ENCODE results near the gene AVL9. TPM values are rescaled to one million over a fixed set of nuclear protein-coding genes. Genes with fewer than 3 reads are reported as not detected.
A peak's percentile ranks its signal among the peaks of the same experiment; 100 is the strongest.

AVL9 gene
- total and polyA plus RNA-seq, 2 experiments from 2014 or later = 13.1 to 33.8 TPM

DNA sequence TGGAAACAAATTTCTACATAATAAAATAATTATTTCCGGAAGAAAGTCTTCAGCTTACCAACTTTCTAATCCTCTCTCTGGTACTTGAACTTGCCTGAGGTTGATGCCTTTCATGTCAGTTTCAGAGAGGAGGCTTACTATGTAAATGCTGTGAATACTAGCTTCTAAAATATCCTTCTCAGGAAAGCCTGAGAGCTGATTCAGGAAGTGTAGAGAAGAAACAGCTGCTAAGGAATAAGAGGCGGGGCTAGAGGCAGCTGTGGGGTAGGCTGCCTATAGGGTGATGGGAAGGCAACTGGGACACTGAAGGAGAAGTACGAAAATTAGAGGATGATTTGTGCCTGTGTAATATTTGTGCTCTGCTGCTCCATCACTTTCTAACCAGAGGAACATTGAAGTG, 69.3 kb downstream of the AVL9 start:
- TF ChIP-seq, protein P1, sequence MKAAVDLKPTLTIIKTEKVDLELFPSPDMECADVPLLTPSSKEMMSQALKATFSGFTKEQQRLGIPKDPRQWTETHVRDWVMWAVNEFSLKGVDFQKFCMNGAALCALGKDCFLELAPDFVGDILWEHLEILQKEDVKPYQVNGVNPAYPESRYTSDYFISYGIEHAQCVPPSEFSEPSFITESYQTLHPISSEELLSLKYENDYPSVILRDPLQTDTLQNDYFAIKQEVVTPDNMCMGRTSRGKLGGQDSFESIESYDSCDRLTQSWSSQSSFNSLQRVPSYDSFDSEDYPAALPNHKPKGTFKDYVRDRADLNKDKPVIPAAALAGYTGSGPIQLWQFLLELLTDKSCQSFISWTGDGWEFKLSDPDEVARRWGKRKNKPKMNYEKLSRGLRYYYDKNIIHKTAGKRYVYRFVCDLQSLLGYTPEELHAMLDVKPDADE (IDR thresholded peaks at IDR 0.05) = no peak
- TF ChIP-seq CREB1 (CRISPR knock-in tag; IDR thresholded peaks at IDR 0.05; ENCODE audit: low read depth) = no peak
- TF ChIP-seq, protein P2, sequence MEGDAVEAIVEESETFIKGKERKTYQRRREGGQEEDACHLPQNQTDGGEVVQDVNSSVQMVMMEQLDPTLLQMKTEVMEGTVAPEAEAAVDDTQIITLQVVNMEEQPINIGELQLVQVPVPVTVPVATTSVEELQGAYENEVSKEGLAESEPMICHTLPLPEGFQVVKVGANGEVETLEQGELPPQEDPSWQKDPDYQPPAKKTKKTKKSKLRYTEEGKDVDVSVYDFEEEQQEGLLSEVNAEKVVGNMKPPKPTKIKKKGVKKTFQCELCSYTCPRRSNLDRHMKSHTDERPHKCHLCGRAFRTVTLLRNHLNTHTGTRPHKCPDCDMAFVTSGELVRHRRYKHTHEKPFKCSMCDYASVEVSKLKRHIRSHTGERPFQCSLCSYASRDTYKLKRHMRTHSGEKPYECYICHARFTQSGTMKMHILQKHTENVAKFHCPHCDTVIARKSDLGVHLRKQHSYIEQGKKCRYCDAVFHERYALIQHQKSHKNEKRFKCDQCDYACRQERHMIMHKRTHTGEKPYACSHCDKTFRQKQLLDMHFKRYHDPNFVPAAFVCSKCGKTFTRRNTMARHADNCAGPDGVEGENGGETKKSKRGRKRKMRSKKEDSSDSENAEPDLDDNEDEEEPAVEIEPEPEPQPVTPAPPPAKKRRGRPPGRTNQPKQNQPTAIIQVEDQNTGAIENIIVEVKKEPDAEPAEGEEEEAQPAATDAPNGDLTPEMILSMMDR (conservative IDR thresholded peaks at IDR 0.05; ENCODE audit: low read depth in 2 of 2) = no peak
- H3K27ac Mint-ChIP-seq = no peak overlapping the region
- H3K9me3 Mint-ChIP-seq = no peaks in the 10 kb centered on the region; the same call in 2 of the 3 replicates
- Histone ChIP-seq H3K36me3 (ENCODE audit: insufficient read depth) (peaks cover 14% of the 10 kb centered on the region; the same call in 1 of the 2 replicates), H2AFZ (no peak overlapping the region), H3K4me1 (ENCODE audit: insufficient read depth) (no peaks in the 10 kb centered on the region; the same call in 1 of the 2 replicates), H3K79me2 (replicated peaks; ENCODE audit: insufficient read depth) (peaks cover 3% of the 10 kb centered on the region; the same call in 1 of the 2 replicates), H4K20me1 (replicated peaks; ENCODE audit: insufficient read depth) (no peaks in the 10 kb centered on the region), H3K4me3 (no peak overlapping the region), H3K4me2 (no peak overlapping the region), H3K9me2 (ENCODE audit: insufficient read depth) (no peaks in the 10 kb centered on the region), H3K27ac (ENCODE audit: low read depth) (no peak overlapping the region), H3F3A (replicated peaks; ENCODE audit: low read depth) (no peaks in the 10 kb centered on the region), H3K27me3 (ENCODE audit: insufficient read depth) (no peaks in the 10 kb centered on the region)
- H3K27me3 Mint-ChIP-seq (ENCODE audit: insufficient read depth, low read depth, poor library complexity) = no peaks in the 10 kb centered on the region
- H3K36me3 Mint-ChIP-seq (ENCODE audit: low read depth) = peaks cover 23% of the 10 kb centered on the region
- peaks cover 7% of the 10 kb centered on the region; the same call in 2 of the 3 replicates for H3K4me1 Mint-ChIP-seq
- ATAC-seq (peak; percentile 78), DNase-seq (ENCODE audit: low spot score) (peak; percentile 48)
- no peak overlapping the region for H3K4me3 Mint-ChIP-seq

DNA sequence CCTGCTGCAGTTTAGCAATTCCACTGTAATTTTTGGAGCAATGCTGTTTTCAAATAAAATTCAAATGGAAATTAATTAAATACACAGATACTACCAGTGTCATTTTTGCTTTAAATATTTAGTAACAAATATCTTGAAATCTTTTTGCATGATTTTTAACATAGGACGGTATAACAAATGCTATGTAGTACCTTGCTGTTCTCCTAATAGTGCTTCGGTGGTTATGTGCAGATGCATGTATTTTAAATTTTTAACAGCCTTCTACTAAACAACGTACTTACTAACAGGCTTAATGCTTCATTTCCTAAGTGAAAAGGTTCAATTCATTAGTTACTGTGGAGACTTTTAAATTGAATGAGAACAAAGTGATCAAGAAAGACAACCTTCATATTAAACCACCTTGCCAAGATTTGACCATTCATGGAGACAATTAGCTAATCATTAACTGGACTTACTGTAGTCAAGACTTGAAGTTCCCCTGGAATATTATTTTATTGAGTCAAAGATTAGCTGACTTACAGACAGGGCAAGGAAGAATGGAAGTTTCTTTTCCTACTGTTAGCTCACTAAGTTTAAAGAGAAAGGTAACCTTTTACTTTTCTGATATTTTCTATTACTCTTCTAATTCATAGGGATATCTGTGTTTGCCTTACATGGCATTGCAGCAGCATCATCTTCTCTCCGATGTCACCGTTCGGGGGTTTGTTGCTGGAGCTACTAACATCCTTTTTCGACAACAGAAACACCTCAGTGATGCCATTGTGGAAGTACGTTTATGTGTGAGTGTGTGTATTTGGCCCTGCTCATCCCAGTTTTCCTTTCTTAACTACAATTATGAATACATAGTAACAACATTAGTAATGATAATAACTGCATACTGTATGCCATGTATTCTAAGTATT, 74.3 kb downstream of the AVL9 start:
- Mint-ChIP-seq H3K9me3 (no peaks in the 10 kb centered on the region; the same call in 2 of the 3 replicates), H3K27ac (no peak overlapping the region), H3K4me3 (no peak overlapping the region), H3K36me3 (ENCODE audit: low read depth) (peaks cover 30% of the 10 kb centered on the region), H3K27me3 (ENCODE audit: insufficient read depth, low read depth, poor library complexity) (no peaks in the 10 kb centered on the region), H3K4me1 (0 out of 3 replicates have a peak, but pooled peaks cover 1% of the 10 kb centered on the region)
- H3K4me2 ChIP-seq = no peak overlapping the region
- no peaks in the 10 kb centered on the region for H4K20me1 ChIP-seq (replicated peaks; ENCODE audit: insufficient read depth)
- DNase-seq (ENCODE audit: low spot score) = no peak
- no peaks in the 10 kb centered on the region for H3K9me2 ChIP-seq (ENCODE audit: insufficient read depth)
- no peak overlapping the region for H2AFZ ChIP-seq
- H3K27ac ChIP-seq (ENCODE audit: low read depth) = no peak overlapping the region
- TF ChIP-seq JUNB (IDR thresholded peaks at IDR 0.05; ENCODE audit: unreplicated experiment) = no peak
- no peaks in the 10 kb centered on the region for H3F3A ChIP-seq (replicated peaks; ENCODE audit: low read depth)
- no peaks in the 10 kb centered on the region for H3K4me1 ChIP-seq (ENCODE audit: insufficient read depth)
- peaks cover 13% of the 10 kb centered on the region for H3K36me3 ChIP-seq (ENCODE audit: insufficient read depth)
- H3K79me2 ChIP-seq (replicated peaks; ENCODE audit: insufficient read depth) = peaks cover 3% of the 10 kb centered on the region; the same call in 1 of the 2 replicates
- no peak overlapping the region for H3K4me3 ChIP-seq
- ATAC-seq = no peak
- no peaks in the 10 kb centered on the region for H3K27me3 ChIP-seq (ENCODE audit: insufficient read depth)

DNA sequence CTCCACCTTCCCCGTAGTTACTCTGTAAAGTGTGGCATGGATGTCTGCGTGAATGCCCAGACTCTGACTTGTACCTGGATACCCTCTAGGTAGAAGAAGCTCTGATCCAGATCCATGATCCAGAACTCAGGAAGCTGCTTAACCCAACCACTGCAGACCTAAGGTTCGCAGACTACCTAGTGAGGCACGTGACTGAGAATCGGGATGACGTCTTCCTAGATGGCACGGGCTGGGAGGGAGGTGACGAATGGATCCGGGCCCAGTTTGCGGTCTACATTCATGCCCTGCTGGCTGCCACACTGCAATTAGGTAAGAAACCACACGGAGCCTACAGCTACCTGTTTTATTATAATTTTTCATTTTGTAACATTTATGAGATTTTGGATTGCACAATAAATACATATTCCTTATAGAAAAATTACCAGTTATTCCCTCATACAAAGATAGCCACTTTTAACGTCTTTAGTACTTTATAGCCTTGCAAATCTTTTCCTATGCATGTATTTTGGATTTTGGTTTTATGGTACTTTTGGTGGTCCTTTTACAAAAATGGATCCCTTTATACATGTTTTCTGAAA, 77.9 kb downstream of the AVL9 start:
- H3K27me3 ChIP-seq (ENCODE audit: insufficient read depth) = no peaks in the 10 kb centered on the region

More for the DNA sequence above, 77.9 kb downstream of the AVL9 start:
- H3K4me3 ChIP-seq = no peak overlapping the region
- no peak overlapping the region for H3K4me2 ChIP-seq
- no peaks in the 10 kb centered on the region for H3F3A ChIP-seq (replicated peaks; ENCODE audit: low read depth)
- H3K4me1 Mint-ChIP-seq = no peaks in the 10 kb centered on the region
- peaks cover 5% of the 10 kb centered on the region for H3K27me3 Mint-ChIP-seq (ENCODE audit: insufficient read depth, low read depth, poor library complexity)
- no peak overlapping the region for H3K27ac ChIP-seq (ENCODE audit: low read depth)
- ATAC-seq (no peak), DNase-seq (ENCODE audit: low spot score) (no peak)
- no peaks in the 10 kb centered on the region for H3K9me2 ChIP-seq (ENCODE audit: insufficient read depth)
- H2AFZ ChIP-seq = no peak overlapping the region
- no peak overlapping the region for H3K4me3 Mint-ChIP-seq
- H3K36me3 Mint-ChIP-seq (ENCODE audit: low read depth) = peaks cover 55% of the 10 kb centered on the region
- peaks cover 2% of the 10 kb centered on the region; the same call in 1 of the 2 replicates for H3K79me2 ChIP-seq (replicated peaks; ENCODE audit: insufficient read depth)
- H3K9me3 Mint-ChIP-seq = no peaks in the 10 kb centered on the region
- TF ChIP-seq, protein P2 (conservative IDR thresholded peaks at IDR 0.05; ENCODE audit: low read depth in 2 of 2) = no peak
- TF ChIP-seq EZH2 (IDR thresholded peaks at IDR 0.05; ENCODE audit: low read depth, unreplicated experiment) (no peak), POLR2AphosphoS5 (IDR thresholded peaks at IDR 0.05; ENCODE audit: low read depth) (no peak)
- TF ChIP-seq, protein P1 (IDR thresholded peaks at IDR 0.05) = no peak
- no peaks in the 10 kb centered on the region for H3K4me1 ChIP-seq (ENCODE audit: insufficient read depth)
- H3K27ac Mint-ChIP-seq = no peak overlapping the region
- H4K20me1 ChIP-seq (replicated peaks; ENCODE audit: insufficient read depth) = no peaks in the 10 kb centered on the region
- H3K36me3 ChIP-seq (ENCODE audit: insufficient read depth) = peaks cover 28% of the 10 kb centered on the region
